Measurements from ENCODE around the gene AKTIP.

AKTIP gene

DNA sequence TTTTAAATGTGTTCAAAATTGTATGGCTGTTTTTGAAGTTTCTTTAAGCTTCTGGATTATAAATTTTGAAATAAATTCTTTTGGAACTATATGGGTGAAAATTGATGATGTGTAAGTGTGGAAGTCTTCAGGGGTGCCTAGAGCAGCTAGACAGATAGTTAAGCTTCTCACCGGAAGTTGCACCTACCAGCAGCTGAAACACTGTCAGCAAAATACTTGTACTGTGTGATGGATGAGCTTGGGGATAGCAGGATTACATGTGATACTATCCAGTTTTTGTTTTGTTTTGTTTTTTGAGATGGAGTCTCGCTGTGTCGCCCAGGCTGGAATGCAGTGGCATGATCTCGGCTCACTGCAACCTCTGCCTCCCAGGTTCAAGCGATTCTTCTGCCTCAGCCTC lies 49.1 kb downstream of the AKTIP start:
- H3K4me3 ChIP-seq (ENCODE audit: low read depth, low read length) = no peak overlapping the region
- no peak for TF ChIP-seq CTCF (IDR thresholded peaks at IDR 0.05; ENCODE audit: low read depth, low read length)
- in situ Hi-C loops (cut with HindIII; ENCODE audit: low sequenced_read_pairs) = no loop called here
- DNase-seq (ENCODE audit: low read depth, low spot score) = no peak

DNA sequence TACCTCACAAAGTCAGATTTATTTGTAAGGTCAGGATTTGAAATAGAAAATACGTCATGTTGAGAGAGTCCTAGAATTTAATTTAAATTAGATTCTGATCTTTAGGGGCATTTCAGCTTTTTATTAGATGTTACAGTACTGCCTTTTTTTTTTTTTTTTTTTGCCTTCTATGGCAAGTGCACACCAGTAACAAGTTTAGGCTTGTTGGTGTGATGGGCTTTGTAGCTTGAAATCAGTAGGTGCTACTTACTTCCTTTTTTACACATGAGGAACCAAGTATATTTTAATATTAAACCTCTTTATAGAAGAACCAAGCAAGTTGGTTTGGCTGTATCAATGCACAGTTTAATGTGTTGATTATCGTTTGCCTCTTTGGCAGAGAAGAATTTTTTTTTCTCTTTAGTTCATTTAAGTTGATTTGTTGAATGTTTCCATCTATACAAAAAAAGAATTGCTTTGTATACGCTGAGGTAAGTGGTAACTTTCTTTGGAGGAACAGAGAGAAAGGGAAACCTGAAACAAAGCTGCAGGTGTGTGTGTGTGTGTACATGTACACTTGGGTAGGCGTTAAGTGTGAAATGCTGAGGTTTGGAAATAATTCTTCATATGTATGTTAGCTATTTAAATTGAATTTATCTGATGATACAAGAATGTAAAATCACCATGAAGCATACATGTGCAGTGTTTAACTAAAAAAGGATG lies 53.0 kb downstream of the AKTIP start:
- H3K4me3 ChIP-seq (ENCODE audit: low read depth, low read length) = no peak overlapping the region
- no peak for TF ChIP-seq CTCF (IDR thresholded peaks at IDR 0.05; ENCODE audit: low read depth, low read length)
- DNase-seq (ENCODE audit: low read depth, low spot score) = no peak

GRCh38 chr16:53446090-53446489 lies 56.9 kb downstream of the AKTIP start:
- TF ChIP-seq CTCF (IDR thresholded peaks at IDR 0.05; ENCODE audit: low read depth, low read length) = no peak
- H3K4me3 ChIP-seq (ENCODE audit: low read depth, low read length) = no peak overlapping the region
- in situ Hi-C loops (cut with HindIII; ENCODE audit: low sequenced_read_pairs) = no loop called here
- DNase-seq (ENCODE audit: low read depth, low spot score) = no peak

More for the DNA sequence above, 53.0 kb downstream of the AKTIP start:
- in situ Hi-C loops (cut with HindIII; ENCODE audit: low sequenced_read_pairs) = no loop called here

DNA sequence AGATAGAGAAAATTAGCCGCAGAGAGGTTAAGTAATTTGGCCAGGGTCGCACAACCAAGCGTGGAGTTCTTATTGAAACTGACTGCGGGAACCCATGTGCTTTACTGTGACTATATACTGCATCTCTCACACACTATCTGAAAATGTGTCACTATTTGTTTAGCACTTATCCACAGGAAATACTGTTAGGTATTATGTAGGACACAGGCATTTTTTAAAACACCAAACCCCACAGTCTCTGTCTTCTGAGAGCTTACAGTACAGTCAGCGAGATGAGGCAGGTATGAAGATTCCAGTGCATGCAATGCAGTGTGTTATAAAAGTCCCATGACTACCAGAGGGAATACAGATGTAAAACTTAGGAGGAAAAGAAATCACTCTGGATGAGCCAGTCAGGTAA lies 57.5 kb downstream of the AKTIP start:
- H3K4me3 ChIP-seq (ENCODE audit: low read depth, low read length) = no peak overlapping the region
- DNase-seq (ENCODE audit: low read depth, low spot score) = no peak
- TF ChIP-seq CTCF (IDR thresholded peaks at IDR 0.05; ENCODE audit: low read depth, low read length) = no peak
- in situ Hi-C loops (cut with HindIII; ENCODE audit: low sequenced_read_pairs) = no loop called here

All from astrocyte of the spinal cord (primary cell).